Activated gamma-delta T cell treated with Interleukin-2 at 50 U/mL for 16 hours (primary cell): ENCODE results near the gene EYS.
"Not testable (repeated sequence)": the region's sequence is repeated elsewhere in the genome, so short reads cannot be mapped to it uniquely, and the experiment has no call there.

Source experiments
- DNase-seq: peaks from one replicate; pipeline ENCODE4 v3.0.0-alpha.2; 2020

The EYS gene

DNA sequence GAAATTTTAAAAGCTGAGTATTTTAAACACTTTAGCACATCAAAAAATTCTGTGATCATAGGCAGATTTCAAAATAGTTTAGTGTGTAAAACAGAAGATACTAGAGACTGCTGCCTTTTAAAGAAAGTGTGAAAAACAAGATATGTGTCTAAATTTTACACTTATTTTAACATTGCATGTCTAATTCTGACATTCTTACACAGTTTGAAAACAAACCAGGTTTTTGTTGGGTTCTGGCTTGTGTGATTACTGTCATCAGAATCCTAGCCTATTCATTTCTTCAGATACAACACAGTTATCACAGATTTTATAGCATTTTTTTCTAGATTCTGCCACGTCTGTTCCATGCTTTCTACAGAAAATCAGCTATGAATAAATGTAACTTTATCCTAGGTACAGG is 257.1 kb downstream of the EYS start:
- no peak for DNase-seq

GRCh38 chr6:65448866-65449265 is 258.2 kb downstream of the EYS start:
- no peak for DNase-seq

DNA sequence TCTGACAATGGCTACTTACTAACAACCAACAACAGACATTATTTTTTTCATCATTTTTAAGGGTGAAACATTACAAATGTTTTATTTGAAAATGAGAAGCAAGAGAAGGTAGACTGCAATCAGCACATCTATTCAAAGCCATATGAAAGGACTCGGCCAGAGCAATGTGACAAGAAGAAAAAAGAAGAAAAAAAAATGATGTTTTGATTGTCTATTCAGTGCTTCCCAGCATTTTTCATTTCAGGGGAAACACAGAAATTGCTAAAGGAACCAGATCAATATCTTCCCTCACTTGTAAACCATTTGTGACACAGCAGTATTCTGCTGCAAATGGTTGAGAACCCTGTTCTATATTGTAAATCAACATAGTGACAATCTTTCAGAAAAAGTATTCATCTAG is 270.7 kb downstream of the EYS start:
- DNase-seq: no peak

- DNase-seq: no peak
Observed at GRCh38 chr6:65416621-65417020, 290.4 kb downstream of the EYS start.

- DNase-seq: no peak
Observed at GRCh38 chr6:65410309-65410708, 296.7 kb downstream of the EYS start.

DNA sequence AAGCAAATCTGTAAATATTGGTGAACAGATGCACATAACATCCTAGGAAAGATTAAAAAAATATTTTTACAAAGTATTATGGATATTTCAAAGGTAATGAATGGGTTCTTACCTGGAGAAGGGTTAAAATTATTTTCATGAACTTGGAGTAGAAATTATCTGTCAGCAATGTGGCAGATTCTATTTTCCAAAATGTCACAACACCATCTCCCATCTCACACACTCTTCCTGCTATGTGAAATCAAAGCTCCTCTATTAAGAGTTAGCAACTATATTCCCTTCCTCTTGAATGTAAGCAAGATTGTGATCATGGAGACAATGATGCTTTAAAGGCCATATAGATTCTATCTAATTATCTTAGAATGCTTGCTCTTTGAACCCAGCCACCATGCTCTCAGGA is 304.5 kb downstream of the EYS start:
- DNase-seq: no peak

DNA sequence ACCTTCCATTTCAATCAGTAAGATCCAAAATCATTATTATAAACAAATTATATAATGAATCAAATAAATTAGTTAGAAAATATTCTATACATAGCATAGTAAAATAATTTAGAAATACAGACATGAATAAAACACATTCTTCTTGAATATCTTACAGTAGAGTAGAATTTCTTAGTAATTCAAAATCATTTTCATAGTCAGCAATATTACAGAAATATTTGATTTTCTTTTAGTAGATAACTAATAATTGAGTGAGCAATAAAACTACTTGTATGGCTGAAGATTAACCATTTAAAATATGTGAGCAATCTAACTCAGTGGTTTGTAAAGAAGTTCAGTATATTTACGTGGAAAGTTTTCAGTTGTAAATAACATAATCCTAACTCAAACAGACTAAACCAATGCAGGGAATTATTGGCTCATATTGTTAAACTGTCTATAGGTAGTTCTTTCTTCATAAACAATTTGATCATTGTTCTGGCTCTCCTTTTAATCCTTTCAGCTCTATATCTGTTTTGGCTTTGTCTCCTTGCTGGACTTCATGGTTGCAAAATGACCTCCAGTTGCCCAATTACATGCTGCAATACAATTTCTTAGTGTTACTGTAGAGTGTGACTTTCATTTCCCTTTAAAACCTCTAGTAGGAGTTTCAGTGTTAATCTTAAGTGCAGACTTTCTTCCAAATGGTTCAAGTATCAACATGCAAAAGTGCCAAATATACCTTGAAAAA is 307.5 kb downstream of the EYS start:
- DNase-seq: no peak

- DNase-seq: no peak
Observed at GRCh38 chr6:65398851-65399250, 308.2 kb downstream of the EYS start.

GRCh38 chr6:65350530-65350929 is 356.5 kb downstream of the EYS start:
- no peak for DNase-seq

DNA sequence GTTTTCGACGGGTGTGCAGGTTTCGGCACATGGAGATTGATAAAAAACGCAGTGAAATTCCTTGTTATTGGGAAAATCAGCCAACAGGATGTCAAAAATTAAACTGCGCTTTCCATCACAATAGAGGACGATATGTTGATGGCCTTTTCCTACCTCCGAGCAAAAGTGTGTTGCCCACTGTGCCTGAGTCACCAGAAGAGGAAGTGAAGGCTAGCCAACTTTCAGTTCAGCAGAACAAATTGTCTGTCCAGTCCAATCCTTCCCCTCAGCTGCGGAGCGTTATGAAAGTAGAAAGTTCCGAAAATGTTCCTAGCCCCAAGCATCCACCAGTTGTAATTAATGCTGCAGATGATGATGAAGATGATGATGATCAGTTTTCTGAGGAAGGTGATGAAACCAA is 404.4 kb downstream of the EYS start:
- not testable (repeated sequence) for DNase-seq

GRCh38 chr6:65299236-65299635 is 407.8 kb downstream of the EYS start:
- DNase-seq: no peak

DNA sequence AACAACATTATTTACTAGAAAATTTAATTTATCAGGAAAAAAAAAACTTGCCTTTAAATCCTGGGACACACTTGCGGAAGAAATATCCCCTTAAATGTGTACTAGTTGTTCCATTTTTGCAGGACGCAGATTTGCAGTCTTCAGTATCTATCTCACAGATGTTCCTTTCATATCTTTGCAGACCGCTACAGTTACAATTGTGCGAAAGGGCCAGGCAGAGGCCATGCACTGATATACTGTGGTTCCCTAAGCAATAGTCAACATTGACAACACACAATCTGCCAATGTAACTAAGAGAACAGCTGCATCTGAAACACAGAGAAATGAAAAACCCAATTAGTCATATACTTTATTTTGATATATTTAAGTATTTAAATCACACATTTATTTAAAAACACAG is 411.2 kb downstream of the EYS start:
- no peak for DNase-seq

DNA sequence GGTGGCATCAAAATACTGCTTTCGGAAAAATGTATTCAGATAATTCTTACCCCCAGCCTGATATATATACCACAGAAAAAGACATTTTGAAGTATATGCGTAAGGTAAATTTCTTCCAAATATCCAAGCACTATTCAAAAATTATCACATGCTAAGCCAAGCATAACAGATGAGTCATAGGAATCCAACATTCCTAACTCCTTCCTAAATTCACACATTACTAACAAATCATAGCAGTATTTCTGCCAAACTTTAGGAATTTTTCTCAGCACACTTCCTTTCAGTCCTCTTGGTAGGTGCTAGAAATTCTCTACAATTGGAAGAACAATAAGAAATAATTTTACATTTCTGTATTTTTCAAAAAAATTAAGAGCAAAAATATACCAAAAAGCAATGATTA is 417.5 kb downstream of the EYS start:
- no peak for DNase-seq

GRCh38 chr6:65285275-65285674 is 421.8 kb downstream of the EYS start:
- DNase-seq: no peak

GRCh38 chr6:65280060-65280459 is 427.0 kb downstream of the EYS start:
- no peak for DNase-seq

GRCh38 chr6:65262241-65262640 is 444.8 kb downstream of the EYS start:
- DNase-seq: no peak

GRCh38 chr6:65259982-65260381 is 447.0 kb downstream of the EYS start:
- no peak for DNase-seq

DNA sequence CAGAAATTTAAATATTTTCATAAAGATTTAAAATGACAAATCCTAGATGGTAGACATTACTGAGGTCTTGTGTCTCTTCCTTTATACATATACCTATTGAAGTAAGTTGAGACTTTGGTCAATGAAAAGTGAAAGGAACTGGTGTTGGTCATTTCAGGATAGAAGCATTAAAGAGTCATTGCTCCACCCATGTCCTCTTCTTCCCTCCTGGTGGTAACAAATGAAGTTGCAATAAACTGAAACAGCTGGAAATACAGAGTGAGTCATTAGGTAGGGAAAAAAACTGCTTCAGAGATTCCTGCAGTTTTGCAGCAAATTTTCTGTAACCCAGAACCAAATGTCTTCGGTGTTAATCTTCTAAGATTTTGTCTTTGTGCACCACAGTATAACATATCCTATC is 448.0 kb downstream of the EYS start:
- DNase-seq: no peak

DNA sequence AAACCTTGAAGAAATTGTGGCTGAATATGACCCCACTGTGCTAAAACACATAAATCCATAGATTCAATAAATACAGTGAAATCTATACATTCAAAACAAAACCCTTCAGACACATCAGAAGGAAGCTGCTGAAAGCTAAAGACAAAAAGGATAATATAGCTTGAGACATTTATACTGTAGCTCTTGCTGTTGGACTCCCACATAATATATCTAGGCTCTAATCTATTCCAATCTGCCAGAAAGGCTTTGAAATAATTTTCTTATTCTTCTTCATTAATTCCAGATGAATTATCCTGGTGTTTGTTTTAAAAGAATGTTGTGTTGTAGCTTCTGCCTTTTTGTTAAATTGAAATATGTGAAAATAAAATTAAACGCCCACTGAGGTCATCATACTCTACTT is 454.0 kb downstream of the EYS start:
- no peak for DNase-seq

DNA sequence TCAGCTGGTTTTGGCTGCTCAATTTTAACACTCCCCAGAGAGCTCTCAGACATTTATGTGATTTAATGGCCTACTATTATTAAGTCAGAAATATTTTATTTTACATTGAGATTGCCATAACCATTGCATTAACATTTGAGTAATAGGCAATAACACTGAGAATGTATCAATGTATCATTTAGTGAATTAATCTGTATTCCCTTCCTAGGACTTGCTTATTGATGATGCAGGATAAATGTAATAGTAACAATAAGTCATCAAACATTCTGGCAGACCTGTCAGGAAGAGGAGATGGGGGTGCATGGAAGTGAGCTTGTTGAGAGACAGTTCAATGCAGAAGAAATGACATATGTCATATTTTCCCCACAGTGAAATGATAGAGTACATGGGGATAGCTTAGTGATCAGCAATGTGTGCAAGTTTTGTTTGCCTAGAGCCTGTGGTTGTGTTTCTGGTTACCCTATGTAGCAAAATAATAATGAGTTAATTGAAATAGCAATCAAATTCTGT is 458.9 kb downstream of the EYS start:
- no peak for DNase-seq

DNA sequence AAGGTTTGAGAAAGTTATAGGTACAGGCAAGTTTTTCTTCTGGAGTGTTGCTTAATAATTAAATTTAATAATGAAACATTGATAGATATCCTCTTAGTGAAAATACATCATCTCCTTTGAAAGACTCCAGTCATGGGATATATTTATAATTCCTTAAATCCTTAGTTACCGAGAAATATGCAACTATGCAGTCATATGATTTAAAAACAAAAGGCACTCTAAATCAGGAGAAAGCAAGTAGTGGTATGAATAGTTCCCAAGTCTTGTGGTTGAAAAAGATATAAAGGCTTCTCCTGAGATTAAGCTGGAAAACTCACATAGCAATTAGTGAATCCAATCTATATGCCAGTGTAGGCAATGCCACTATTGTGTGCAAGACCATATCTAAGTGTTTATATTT is 475.4 kb downstream of the EYS start:
- DNase-seq: no peak

DNA sequence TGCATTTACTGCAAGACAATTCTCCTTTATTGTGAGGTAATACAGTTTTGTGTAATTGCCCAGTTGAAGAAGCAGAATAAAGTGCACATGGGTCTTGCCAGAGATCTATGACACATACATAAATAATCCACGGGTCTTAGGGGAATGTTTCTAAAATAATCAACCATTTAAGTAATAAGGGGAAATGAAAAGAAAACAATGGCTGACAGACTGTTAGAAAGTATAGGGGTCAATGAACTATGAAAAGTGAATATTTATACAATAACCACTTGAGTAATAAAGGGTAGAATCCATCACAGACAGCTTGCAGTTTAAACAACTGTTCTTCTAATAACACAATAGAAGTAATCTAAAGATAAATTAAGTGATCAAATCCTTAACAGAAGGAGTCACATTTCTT is 477.2 kb downstream of the EYS start:
- no peak for DNase-seq

- DNase-seq: no peak
Observed at GRCh38 chr6:65221153-65221552, 485.9 kb downstream of the EYS start.

- no peak for DNase-seq
Observed at GRCh38 chr6:65202738-65203137, 504.3 kb downstream of the EYS start.

- no peak for DNase-seq
Observed at GRCh38 chr6:65199683-65200082, 507.3 kb downstream of the EYS start.
